K562 (cell line): Measurements from ENCODE around the gene BCAS1. TPM values are rescaled to one million over a fixed set of nuclear protein-coding genes. Genes with fewer than 3 reads are reported as not detected.

Experiments used
- ATAC-seq: fragments of 200-7000 bp; cut with Tn5 transposase; 3 replicates; pipeline ENCODE4 v1.9.1; 2020; ENCODE audit warnings: moderate library complexity
- BruUV-seq: library from RNA; stranded (reverse); fragments of 400-500 nt; replicated peaks from 2 replicates; lab custom pipeline; 2021; lab: Mats Ljungman, UMichigan
- CTCF ChIA-PET: fragments of 300-600 bp; formaldehyde crosslinking; extraction: SDS; loops from one replicate; lab custom pipeline; 2021; ENCODE audit warnings: low intra/inter-chr PET ratio; lab: Yijun Ruan, JAX
- POLR2A ChIA-PET: fragments of 300-600, 350-650 bp; sonication (Branson Sonifier 250); formaldehyde crosslinking; extraction: SDS; loops from one replicate; lab custom pipeline; 2021; ENCODE audit warnings: antibody characterized with exemption, inconsistent platforms; lab: Yijun Ruan, JAX
- DNase-seq, 4 experiments: peaks; one replicate each; pipeline versions ENCODE4 v3.0.0 to v3.0.0-alpha.2; 2011 to 2018; ENCODE audit warnings: low spot score in 3 of 4, mixed read lengths in 3 of 4; ENCODE audit errors: extremely low read depth in 1 of 4
- FAIRE-seq: peaks from 2 replicates; lab custom pipeline; 2011; peaks lifted over from hg19 to GRCh38; lab: Jason Lieb, UNC
- H2AFZ ChIP-seq: 2 replicates; pipeline ENCODE4 v1.6.0; 2011; ENCODE audit warnings: low read depth, low read length, control low read depth, inconsistent platforms
- H3K27ac ChIP-seq: fragments of 200-600 bp; 3 replicates; pipeline ENCODE4 v1.8.0; 2011; ENCODE audit warnings: low read depth, mild to moderate bottlenecking, control low read depth, inconsistent platforms, low read length, moderate library complexity, mixed read lengths; ENCODE audit errors: extremely low read depth
- H3K27me3 ChIP-seq, 2 experiments: fragments of 300-600 bp in 1 of 2; 2 replicates in 1 of 2; 3 replicates in 1 of 2; pipeline versions ENCODE4 v1.6.0 to v1.8.0; 2011; ENCODE audit warnings: inconsistent platforms in 2 of 2, low read length in 2 of 2, mild to moderate bottlenecking in 1 of 2, mixed read lengths in 1 of 2, moderate library complexity in 1 of 2; ENCODE audit not compliant: control insufficient read depth in 2 of 2, insufficient read depth in 2 of 2
- H3K36me3 ChIP-seq: fragments of 300-600 bp; 3 replicates; pipeline ENCODE4 v1.8.0; 2011; ENCODE audit warnings: mild to moderate bottlenecking, low read length, inconsistent platforms; ENCODE audit not compliant: control insufficient read depth, insufficient read depth
- H3K4me1 ChIP-seq, 2 experiments: fragments of 200-600 bp in 1 of 2; replicated peaks in 1 of 2; 2 replicates in 1 of 2; 3 replicates in 1 of 2; pipeline versions ENCODE4 v1.5.1 to v1.8.0; 2011; ENCODE audit warnings: inconsistent platforms in 2 of 2, low read length in 2 of 2, mild to moderate bottlenecking in 1 of 2, mixed read lengths in 1 of 2, moderate library complexity in 1 of 2; ENCODE audit not compliant: control insufficient read depth in 2 of 2, insufficient read depth in 2 of 2
- H3K4me2 ChIP-seq: 2 replicates; pipeline ENCODE4 v1.6.1; 2011; ENCODE audit warnings: low read length, control low read depth, inconsistent platforms, mixed read lengths; ENCODE audit not compliant: insufficient read depth
- H3K4me3 ChIP-seq: fragments of 200-600 bp; sonication (generic), shearing (Covaris generic); 2 replicates; pipeline ENCODE4 v1.5.1; 2016; ENCODE audit warnings: control low read depth, inconsistent platforms
- H3K79me2 ChIP-seq: fragments of 200-600 bp; 3 replicates; pipeline ENCODE4 v1.8.0; 2011; ENCODE audit warnings: low read length, inconsistent platforms; ENCODE audit not compliant: control insufficient read depth, insufficient read depth
- H3K9ac ChIP-seq, 2 experiments: 2 replicates each; pipeline versions ENCODE4 v1.6.0 to v1.6.1; 2011; ENCODE audit warnings: low read depth in 2 of 2, low read length in 2 of 2, control low read depth in 1 of 2, inconsistent platforms in 1 of 2, mild to moderate bottlenecking in 1 of 2, mixed read lengths in 1 of 2; ENCODE audit not compliant: insufficient read depth in 1 of 2
- H3K9me1 ChIP-seq: one replicate; pipeline ENCODE4 v1.6.0; 2011; ENCODE audit warnings: inconsistent platforms, mild to moderate bottlenecking, low read length, moderate library complexity; ENCODE audit not compliant: control insufficient read depth, insufficient read depth
- H3K9me3 ChIP-seq: replicated peaks from 2 replicates; pipeline ENCODE4 v1.5.1; 2011; ENCODE audit warnings: low read depth, low read length, inconsistent platforms; ENCODE audit not compliant: control insufficient read depth, insufficient read depth
- H4K20me1 ChIP-seq: replicated peaks from 2 replicates; pipeline ENCODE4 v1.6.1; 2011; ENCODE audit warnings: low read length, inconsistent platforms, mixed read lengths; ENCODE audit not compliant: control insufficient read depth, insufficient read depth
- WGBS: fragments of 100-300 bp; shearing (Covaris generic); methylation state at CpG from one replicate; pipeline ENCODE4 v1.1.6; 2016; ENCODE audit warnings: low coverage, mixed read lengths; ENCODE audit not compliant: insufficient coverage; ENCODE audit errors: missing lambda C conversion rate; 5-methylcytosine and 5-hydroxymethylcytosine counted together
- in situ Hi-C: fragments of 300-500 bp; cut with MboI; formaldehyde crosslinking; loops from 4 replicates; pipeline ENCODE4 v1.15.0; 2018; ENCODE audit warnings: inconsistent platforms, mixed read lengths
- intact Hi-C: fragments of 100-400 bp; cut with micrococcal nuclease; formaldehyde crosslinking; loops from 2 replicates; pipeline ENCODE4 v1.14.2; 2022
- polyA plus RNA-seq, 8 experiments: library from polyadenylated mRNA; depleted of rRNA in 4 of 8; stranded (reverse) in 5 of 8; unstranded in 3 of 8; fragments of >200 nt; fragmentation: Nextera tagmentation in 2 of 8; fragmentation: Illumina TruSeq in 1 of 8; extraction: Ambion mirVana in 2 of 8; extraction: Trizol in 1 of 8; gene quantifications; 2 replicates each; pipeline versions ENCODE4 v1.2.1 to v1.2.3, GENCODE V29; 2011 to 2014; ENCODE audit warnings: inconsistent platforms in 1 of 8, missing spikeins in 1 of 8
- total RNA-seq, 7 experiments: library from RNA; depleted of rRNA in 6 of 7; stranded (reverse); fragments of >200 nt in 6 of 7; fragmentation: Illumina TruSeq in 2 of 7; extraction: Trizol in 2 of 7; gene quantifications; 2 replicates each; pipeline versions ENCODE4 v1.2.1 to v1.2.3, GENCODE V29; 2011 to 2021; ENCODE audit warnings: low replicate concordance in 1 of 7
- TF ChIP-seq, protein P1 (sequence below): fragments of 250-450 bp; sonication (Bioruptor Pico); IDR thresholded peaks from 2 replicates; pipeline ENCODE4 v1.5.0; 2021; ENCODE audit warnings: mild to moderate bottlenecking, moderate library complexity
- TF ChIP-seq, protein P2 (sequence below), 3 experiments: fragments of 200-800 bp in 1 of 3; sonication (Bioruptor generic) in 1 of 3; sonication (generic) in 1 of 3; formaldehyde crosslinking in 1 of 3; IDR thresholded peaks; 2 replicates each; pipeline versions ENCODE4 v1.6.1 to v1.8.0; 2016 to 2022; ENCODE audit warnings: mild to moderate bottlenecking in 2 of 3, missing compliant biosample characterization in 2 of 3, missing genetic modification characterization in 2 of 3, missing genetic modification reagents in 1 of 3
- TF ChIP-seq, protein P3 (sequence below): fragments of 250-450 bp; sonication (Bioruptor Pico); IDR thresholded peaks from 2 replicates; pipeline ENCODE4 v1.8.0; 2021; ENCODE audit warnings: borderline replicate concordance, mild to moderate bottlenecking, moderate library complexity; ENCODE audit not compliant: poor library complexity, severe bottlenecking
- TF ChIP-seq, protein P4 (sequence below), 3 experiments: fragments of 200-800 bp in 1 of 3; fragments of 250-450 bp in 1 of 3; fragments of 450-650 bp in 1 of 3; sonication (Bioruptor Pico) in 1 of 3; sonication (Bioruptor generic) in 1 of 3; formaldehyde crosslinking in 1 of 3; IDR thresholded peaks; 2 replicates each; pipeline versions ENCODE4 v1.6.1 to v1.8.0; 2016 to 2022; ENCODE audit warnings: mild to moderate bottlenecking in 2 of 3, missing genetic modification characterization in 2 of 3, missing compliant biosample characterization in 1 of 3, moderate library complexity in 1 of 3

The BCAS1 gene
- total and polyA plus RNA-seq, 9 of the 15 experiments (the other 6 are each of a cell fraction or from before 2014, with no cell fraction given), result 0.18 to 2.3 (median 0.93) TPM

DNA sequence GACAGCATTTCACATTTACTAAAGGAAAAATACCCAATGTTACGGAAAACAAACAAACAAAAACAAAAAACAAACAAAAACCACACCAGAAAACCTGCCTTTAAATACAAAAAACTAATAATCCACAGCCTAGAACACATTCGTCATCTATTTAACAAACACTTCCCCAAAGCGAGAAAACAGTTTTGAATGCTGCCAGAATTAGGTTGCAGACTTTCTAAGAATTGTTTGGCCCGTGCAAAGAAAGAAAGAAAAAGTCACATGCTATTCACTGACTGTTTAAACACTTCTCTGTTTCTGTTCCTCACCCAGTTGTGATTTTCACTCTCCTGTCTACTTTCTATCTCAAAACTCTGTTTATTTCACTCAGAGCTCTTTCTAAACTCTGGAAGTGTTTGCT is 52.5 kb downstream of the BCAS1 start (continued):
- TF ChIP-seq, protein P1, sequence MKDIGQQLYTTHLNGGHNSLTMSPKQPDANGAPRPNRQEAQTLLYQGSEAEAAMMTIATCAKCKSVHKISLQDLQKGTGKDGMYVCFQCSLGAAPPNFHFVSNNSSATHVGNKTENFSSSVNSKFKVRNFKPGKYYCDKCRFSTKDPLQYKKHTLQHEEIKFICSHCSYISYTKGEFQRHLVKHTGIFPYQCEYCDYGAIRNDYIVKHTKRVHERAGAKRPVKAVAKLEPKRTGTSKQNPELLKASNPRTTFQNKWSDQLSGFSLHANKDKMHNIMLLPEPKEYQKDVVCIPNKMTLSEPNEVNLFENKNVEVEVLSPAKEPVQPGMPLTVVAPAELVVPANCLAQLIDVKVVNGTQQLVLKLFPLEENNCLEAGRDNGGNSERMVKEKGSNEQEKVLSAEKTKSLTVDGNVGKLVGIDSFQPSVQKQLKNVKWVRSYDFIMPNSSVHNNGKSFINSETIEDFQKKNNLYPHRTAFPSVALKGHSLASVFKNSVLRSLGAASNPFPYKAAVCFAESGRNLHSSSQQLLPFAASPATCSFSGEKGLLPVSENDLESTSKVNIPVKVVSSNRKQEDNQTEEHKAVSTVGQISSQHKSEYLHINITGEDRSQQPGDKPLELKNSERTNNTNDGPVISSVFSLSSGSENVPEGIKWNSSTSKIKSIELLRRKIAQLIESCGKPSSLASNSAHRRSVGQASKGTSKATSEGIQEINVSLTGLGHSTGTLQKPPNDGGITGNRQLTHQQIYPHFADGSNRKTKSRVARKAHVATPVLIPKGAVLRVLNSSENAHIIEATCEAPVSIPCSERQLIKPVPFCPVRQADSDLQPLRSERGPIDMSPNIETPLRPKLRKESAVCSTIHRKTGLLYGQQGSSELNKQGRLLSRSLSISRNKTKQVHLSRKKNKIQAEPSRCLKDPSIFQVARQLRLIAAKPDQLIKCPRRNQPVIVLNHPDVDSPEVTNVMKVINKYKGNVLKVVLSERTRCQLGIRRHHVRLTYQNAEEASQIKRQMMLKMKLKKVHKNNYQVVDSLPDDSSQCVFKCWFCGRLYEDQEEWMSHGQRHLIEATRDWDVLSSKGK (CRISPR knock-in tag), result no peak
- TF ChIP-seq, protein P2, sequence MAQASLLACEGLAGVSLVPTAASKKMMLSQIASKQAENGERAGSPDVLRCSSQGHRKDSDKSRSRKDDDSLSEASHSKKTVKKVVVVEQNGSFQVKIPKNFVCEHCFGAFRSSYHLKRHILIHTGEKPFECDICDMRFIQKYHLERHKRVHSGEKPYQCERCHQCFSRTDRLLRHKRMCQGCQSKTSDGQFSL (CRISPR knock-in tag; IDR thresholded peaks at IDR 0.05), result no peak
- TF ChIP-seq, protein P2 (tag; IDR thresholded peaks at IDR 0.05), result no peak
- TF ChIP-seq, all 486 proteins: peak for 0

DNA sequence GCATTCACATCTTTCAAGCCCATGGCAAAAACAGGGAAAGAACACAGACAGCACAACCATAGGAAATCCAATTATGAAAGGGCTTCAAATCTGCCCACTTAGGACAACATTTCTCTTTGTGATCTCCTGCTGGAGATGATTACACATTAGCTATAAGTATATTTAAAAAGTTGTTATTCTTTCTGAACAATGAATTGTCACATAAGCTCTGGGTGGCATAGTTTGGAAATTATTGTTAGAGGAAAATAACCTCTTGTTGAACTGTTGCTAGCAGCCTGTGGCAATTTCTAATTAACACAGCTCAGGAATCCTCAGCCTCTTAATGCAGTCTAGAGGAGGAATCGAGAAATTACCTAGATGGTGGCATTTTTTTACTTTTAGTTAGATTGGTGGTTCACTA is 54.9 kb downstream of the BCAS1 start:
- Histone ChIP-seq H3K36me3 (no peaks in the 10 kb centered on the region), H3K9me3 (no peaks in the 10 kb centered on the region), H3K4me2 (no peak overlapping the region), H3K27ac (no peak overlapping the region), H2AFZ (no peak overlapping the region), H3K27me3 (no peaks in the 10 kb centered on the region), H3K4me3 (no peak overlapping the region), H3K4me1 (no peaks in the 10 kb centered on the region), H3K9me1 (no peaks in the 10 kb centered on the region), H3K9ac (no peak overlapping the region), H3K79me2 (no peaks in the 10 kb centered on the region), H4K20me1 (no peaks in the 10 kb centered on the region)
- no TSS peak for BruUV-seq
- intact Hi-C loops (no loop called here), in situ Hi-C loops (no loop called here)
- ChIA-PET POLR2A (interaction anchor here (1.2 kb wide), 1 partner anchor 12 kb away, joined by 3 read pairs; no protein-coding TSS in a partner anchor), CTCF (no interaction called here)
- WGBS, result 0% methylated on average over 1 of the region's 1 CpG
- TF ChIP-seq, protein P3, sequence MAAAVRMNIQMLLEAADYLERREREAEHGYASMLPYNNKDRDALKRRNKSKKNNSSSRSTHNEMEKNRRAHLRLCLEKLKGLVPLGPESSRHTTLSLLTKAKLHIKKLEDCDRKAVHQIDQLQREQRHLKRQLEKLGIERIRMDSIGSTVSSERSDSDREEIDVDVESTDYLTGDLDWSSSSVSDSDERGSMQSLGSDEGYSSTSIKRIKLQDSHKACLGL, result no peak
- TF ChIP-seq, protein P4, sequence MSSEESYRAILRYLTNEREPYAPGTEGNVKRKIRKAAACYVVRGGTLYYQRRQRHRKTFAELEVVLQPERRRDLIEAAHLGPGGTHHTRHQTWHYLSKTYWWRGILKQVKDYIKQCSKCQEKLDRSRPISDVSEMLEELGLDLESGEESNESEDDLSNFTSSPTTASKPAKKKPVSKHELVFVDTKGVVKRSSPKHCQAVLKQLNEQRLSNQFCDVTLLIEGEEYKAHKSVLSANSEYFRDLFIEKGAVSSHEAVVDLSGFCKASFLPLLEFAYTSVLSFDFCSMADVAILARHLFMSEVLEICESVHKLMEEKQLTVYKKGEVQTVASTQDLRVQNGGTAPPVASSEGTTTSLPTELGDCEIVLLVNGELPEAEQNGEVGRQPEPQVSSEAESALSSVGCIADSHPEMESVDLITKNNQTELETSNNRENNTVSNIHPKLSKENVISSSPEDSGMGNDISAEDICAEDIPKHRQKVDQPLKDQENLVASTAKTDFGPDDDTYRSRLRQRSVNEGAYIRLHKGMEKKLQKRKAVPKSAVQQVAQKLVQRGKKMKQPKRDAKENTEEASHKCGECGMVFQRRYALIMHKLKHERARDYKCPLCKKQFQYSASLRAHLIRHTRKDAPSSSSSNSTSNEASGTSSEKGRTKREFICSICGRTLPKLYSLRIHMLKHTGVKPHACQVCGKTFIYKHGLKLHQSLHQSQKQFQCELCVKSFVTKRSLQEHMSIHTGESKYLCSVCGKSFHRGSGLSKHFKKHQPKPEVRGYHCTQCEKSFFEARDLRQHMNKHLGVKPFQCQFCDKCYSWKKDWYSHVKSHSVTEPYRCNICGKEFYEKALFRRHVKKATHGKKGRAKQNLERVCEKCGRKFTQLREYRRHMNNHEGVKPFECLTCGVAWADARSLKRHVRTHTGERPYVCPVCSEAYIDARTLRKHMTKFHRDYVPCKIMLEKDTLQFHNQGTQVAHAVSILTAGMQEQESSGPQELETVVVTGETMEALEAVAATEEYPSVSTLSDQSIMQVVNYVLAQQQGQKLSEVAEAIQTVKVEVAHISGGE (CRISPR knock-in tag; IDR thresholded peaks at IDR 0.05), result peak in 1 of 3 experiments; percentile 47; a peak in 1 of 6 replicates
- ATAC-seq, result no peak
- no peak for DNase-seq
- FAIRE-seq, result no peak
